ENCODE results near the gene MTCL1. TPM values are rescaled to one million over a fixed set of nuclear protein-coding genes. Genes with fewer than 3 reads are reported as not detected.

Gene MTCL1
- total and polyA plus RNA-seq, 10 donors: 1.6 to 7.5 (median 3.9) TPM

DNA sequence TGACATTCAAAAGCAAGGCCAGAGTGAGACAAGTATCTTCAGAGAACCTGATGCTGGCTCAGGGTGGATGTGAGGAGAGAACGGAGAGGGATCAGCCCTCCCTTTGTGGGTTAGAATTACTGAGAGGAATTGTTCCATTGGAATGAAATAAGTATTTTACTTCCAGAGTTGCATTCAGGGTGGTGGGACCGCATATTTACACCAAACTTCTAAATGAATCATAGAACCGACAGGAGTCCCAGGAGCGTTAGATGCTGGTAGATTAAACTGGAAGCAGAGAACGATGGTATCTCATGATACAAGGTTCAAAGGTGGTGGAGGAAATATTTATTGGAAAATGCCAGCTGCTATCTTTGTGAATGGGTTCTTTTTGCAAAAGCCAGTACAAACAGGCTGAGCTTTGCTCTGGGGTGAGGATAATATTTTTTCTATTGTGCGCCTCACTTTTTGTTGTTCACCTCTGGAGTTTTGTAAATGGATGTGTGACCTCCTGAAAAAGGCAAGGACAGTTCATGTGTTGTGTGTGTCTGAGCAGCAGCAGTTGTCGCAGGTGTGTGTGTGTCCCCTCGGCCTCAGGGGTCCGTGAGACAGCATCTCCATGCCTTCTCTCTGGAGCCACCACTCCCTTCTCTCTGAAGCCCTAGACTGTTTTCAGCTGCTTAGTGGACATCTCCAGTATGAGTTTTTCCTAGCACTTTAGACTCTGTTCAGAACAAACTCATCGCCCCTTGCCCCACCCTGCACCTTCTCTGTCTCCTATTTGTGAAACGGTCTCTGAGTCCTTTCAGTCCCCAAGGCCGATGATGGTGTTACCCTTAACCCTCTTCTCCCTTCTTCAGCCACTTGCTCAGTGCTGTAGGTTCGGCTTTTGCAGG lies 17.8 kb downstream of the MTCL1 start:
- Histone ChIP-seq H3K4me1 (peaks cover 0 to 9% (median 0%) of the 10 kb centered on the region in 6 donors), H3K27ac (no peak overlapping the region), H3K9me3 (peaks cover 0 to 5% (median 0%) of the 10 kb centered on the region in 8 donors), H3K27me3 (replicated peaks in 1 of 7) (no peaks in the 10 kb centered on the region), H3K36me3 (no peaks in the 10 kb centered on the region), H3K4me3 (no peak overlapping the region)
- intact Hi-C loops (cut with DNase I; ENCODE audit: low total_unique reads): no loop called here
- DNase-seq: no peak
- 91 to 97% (median 91%) methylated on average over 13 of the region's 13 CpGs for WGBS, 5 donors
- TF ChIP-seq POLR2AphosphoS5 (IDR thresholded peaks at IDR 0.05): no peak
- no peak for TF ChIP-seq POLR2A (IDR thresholded peaks at IDR 0.05)
- TF ChIP-seq, protein P1, sequence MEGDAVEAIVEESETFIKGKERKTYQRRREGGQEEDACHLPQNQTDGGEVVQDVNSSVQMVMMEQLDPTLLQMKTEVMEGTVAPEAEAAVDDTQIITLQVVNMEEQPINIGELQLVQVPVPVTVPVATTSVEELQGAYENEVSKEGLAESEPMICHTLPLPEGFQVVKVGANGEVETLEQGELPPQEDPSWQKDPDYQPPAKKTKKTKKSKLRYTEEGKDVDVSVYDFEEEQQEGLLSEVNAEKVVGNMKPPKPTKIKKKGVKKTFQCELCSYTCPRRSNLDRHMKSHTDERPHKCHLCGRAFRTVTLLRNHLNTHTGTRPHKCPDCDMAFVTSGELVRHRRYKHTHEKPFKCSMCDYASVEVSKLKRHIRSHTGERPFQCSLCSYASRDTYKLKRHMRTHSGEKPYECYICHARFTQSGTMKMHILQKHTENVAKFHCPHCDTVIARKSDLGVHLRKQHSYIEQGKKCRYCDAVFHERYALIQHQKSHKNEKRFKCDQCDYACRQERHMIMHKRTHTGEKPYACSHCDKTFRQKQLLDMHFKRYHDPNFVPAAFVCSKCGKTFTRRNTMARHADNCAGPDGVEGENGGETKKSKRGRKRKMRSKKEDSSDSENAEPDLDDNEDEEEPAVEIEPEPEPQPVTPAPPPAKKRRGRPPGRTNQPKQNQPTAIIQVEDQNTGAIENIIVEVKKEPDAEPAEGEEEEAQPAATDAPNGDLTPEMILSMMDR (IDR thresholded peaks at IDR 0.05 in 8 of 11, conservative IDR thresholded peaks at IDR 0.05 in 3 of 11): no peak

DNA sequence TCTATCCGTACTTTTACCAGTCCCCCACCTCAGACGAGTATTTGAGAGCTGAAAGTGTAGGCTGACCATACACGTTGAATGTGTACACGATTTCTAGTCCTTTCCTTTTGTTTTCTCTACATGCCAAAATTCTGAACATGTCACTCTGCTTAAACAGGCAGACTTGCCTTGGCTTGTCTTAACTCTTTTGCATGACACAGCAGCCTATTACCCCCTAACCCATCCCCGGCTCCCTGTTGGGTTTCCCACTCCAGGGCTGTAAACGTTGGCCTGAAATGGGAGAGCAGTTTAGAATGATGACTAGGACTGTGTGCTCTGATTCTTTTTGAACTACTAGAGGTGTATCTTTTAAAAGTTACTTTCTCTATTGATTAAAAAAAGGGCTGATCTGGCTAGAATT lies 19.1 kb downstream of the MTCL1 start:
- no peak overlapping the region for H3K27ac ChIP-seq
- no peaks in the 10 kb centered on the region for H3K36me3 ChIP-seq
- intact Hi-C loops (cut with DNase I; ENCODE audit: low total_unique reads): no loop called here
- DNase-seq: no peak
- peaks cover 0 to 11% (median 0%) of the 10 kb centered on the region in 6 donors for H3K4me1 ChIP-seq
- H3K4me3 ChIP-seq: no peak overlapping the region
- H3K27me3 ChIP-seq (replicated peaks in 1 of 7): no peaks in the 10 kb centered on the region
- peaks cover 0 to 5% (median 0%) of the 10 kb centered on the region in 8 donors for H3K9me3 ChIP-seq
- WGBS, 5 donors: 77 to 89% (median 85%) methylated on average over 6 of the region's 6 CpGs
- TF ChIP-seq POLR2AphosphoS5 (IDR thresholded peaks at IDR 0.05) (no peak), POLR2A (IDR thresholded peaks at IDR 0.05) (no peak)
- TF ChIP-seq, protein P1 (IDR thresholded peaks at IDR 0.05 in 8 of 11, conservative IDR thresholded peaks at IDR 0.05 in 3 of 11): no peak

DNA sequence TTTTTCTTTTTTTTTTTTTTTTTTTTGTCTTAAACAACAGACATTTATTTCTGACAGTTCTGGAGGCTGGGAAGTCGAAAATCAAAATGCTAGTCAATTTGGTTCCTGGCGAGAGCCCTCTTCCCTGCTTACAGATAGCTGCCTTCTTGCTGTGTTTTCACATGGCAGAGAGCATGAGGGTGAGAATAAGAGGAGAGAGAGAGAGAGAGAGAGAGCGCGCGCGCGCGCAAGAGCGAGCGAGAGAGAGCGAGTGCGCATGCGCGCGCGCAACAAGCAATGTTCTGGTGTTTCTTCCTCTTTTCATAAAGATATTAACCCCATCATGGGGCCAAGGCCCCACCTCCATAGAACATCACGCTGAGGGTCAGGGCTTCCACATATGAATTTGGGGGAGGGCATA lies 20.9 kb downstream of the MTCL1 start:
- Histone ChIP-seq H3K4me3 (no peak overlapping the region), H3K4me1 (peaks cover 0 to 16% (median 0%) of the 10 kb centered on the region in 6 donors), H3K27me3 (replicated peaks in 1 of 7) (peaks cover 0 to 6% (median 0%) of the 10 kb centered on the region in 7 donors), H3K36me3 (no peaks in the 10 kb centered on the region), H3K9me3 (peaks cover 0 to 5% (median 0%) of the 10 kb centered on the region in 8 donors), H3K27ac (no peak overlapping the region)
- WGBS, 5 donors: 77 to 98% (median 96%) methylated on average over 3 to 17 of the region's 17 CpGs
- intact Hi-C loops (cut with DNase I; ENCODE audit: low total_unique reads): no loop called here
- no peak for TF ChIP-seq POLR2AphosphoS5 (IDR thresholded peaks at IDR 0.05)
- TF ChIP-seq, protein P1 (IDR thresholded peaks at IDR 0.05 in 8 of 11, conservative IDR thresholded peaks at IDR 0.05 in 3 of 11): no peak
- no peak for TF ChIP-seq POLR2A (IDR thresholded peaks at IDR 0.05)
- no peak for DNase-seq

DNA sequence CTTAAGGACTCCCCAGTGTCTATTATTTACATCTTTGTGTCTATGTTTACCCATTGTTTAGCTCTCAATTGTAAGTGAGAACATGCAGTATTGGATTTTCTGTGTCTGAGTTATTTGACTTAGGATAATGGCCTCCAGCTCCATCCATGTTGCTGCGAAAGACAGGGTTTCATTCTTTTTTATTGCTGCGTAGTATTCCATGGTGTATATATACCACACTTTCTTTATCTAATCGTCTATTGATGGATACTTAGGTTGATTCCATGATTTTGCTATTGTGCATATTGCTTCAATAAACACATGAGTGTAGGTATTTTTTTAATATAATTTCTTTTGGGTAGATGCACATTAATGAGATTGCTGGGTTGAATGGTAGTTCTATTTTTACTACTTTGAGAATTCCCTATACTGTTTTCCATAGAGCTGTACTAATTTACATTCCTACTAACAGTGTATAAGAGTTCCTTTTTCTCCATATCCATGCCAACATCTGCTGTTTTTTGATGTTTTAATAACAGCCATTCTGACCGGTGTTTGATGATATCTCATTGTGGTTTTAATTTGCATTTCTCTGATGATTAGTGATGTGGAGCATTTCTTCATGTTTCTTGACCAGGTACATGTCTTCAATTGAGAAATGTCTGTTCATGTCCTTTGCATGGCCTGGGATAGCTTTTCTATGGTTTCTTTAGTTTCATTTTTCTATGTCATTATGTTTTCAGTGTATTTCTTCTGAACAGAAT lies 21.8 kb downstream of the MTCL1 start:
- Histone ChIP-seq H3K9me3 (peaks cover 0 to 5% (median 0%) of the 10 kb centered on the region in 8 donors), H3K4me3 (no peak overlapping the region), H3K4me1 (peaks cover 0 to 16% (median 0%) of the 10 kb centered on the region in 6 donors), H3K36me3 (no peaks in the 10 kb centered on the region), H3K27me3 (replicated peaks in 1 of 7) (peaks cover 0 to 15% (median 0%) of the 10 kb centered on the region in 7 donors), H3K27ac (no peak overlapping the region)
- TF ChIP-seq, protein P1 (IDR thresholded peaks at IDR 0.05 in 8 of 11, conservative IDR thresholded peaks at IDR 0.05 in 3 of 11): no peak
- no peak for TF ChIP-seq POLR2A (IDR thresholded peaks at IDR 0.05)
- no peak for TF ChIP-seq POLR2AphosphoS5 (IDR thresholded peaks at IDR 0.05)
- intact Hi-C loops (cut with DNase I; ENCODE audit: low total_unique reads): no loop called here
- WGBS, 5 donors: 82 to 87% (median 86%) methylated on average over 4 of the region's 4 CpGs
- DNase-seq: no peak
